ENCODE results near the gene IRX3. TPM values are rescaled to one million over a fixed set of nuclear protein-coding genes. Genes with fewer than 3 reads are reported as not detected.
"Not testable (repeated sequence)": the region's sequence is repeated elsewhere in the genome, so short reads cannot be mapped to it uniquely, and the experiment has no call there.

Gene IRX3
- total RNA-seq, 4 donors from 2014 or later, result 50.9 to 112 (median 82.7) TPM

- H3K27ac ChIP-seq, result no peak overlapping the region
- H3K9me3 ChIP-seq, result no peaks in the 10 kb centered on the region
- TF ChIP-seq POLR2AphosphoS5 (IDR thresholded peaks at IDR 0.05), result no peak
- TF ChIP-seq POLR2A (IDR thresholded peaks at IDR 0.05), result no peak
- TF ChIP-seq CTCF (IDR thresholded peaks at IDR 0.05), result no peak
- TF ChIP-seq EP300 (IDR thresholded peaks at IDR 0.05), result no peak
- H3K36me3 ChIP-seq, result no peaks in the 10 kb centered on the region
- peaks cover 5% of the 10 kb centered on the region for H3K27me3 ChIP-seq
- WGBS, result 81% methylated on average over 7 of the region's 7 CpGs
- H3K4me3 ChIP-seq, result no peak overlapping the region
- H3K4me1 ChIP-seq, result peaks cover 10% of the 10 kb centered on the region
- no peak for DNase-seq (ENCODE audit: low spot score in 2 of 2)
These were observed 37.5 kb downstream of the IRX3 start for GRCh38 chr16:54248863-54249710.

GRCh38 chr16:54247705-54248104 is 38.9 kb downstream of the IRX3 start:
- WGBS, result 94% methylated on average over 2 of the region's 2 CpGs
- DNase-seq (ENCODE audit: low spot score in 2 of 2); H3K27ac ChIP-seq; H3K4me1 ChIP-seq; H3K4me3 ChIP-seq; H3K9me3 ChIP-seq; H3K27me3 ChIP-seq; H3K36me3 ChIP-seq: not testable (repeated sequence)

- Histone ChIP-seq H3K27me3 (peaks cover 8% of the 10 kb centered on the region), H3K36me3 (no peaks in the 10 kb centered on the region), H3K9me3 (no peaks in the 10 kb centered on the region), H3K4me3 (no peak overlapping the region), H3K4me1 (peaks cover 3% of the 10 kb centered on the region), H3K27ac (no peak overlapping the region)
- DNase-seq (ENCODE audit: low spot score in 2 of 2), result no peak
- TF ChIP-seq POLR2A (IDR thresholded peaks at IDR 0.05) (no peak), POLR2AphosphoS5 (IDR thresholded peaks at IDR 0.05) (no peak), CTCF (IDR thresholded peaks at IDR 0.05) (no peak), EP300 (IDR thresholded peaks at IDR 0.05) (no peak)
- WGBS, result 85% methylated on average over 4 of the region's 4 CpGs
These were observed 40.1 kb downstream of the IRX3 start for GRCh38 chr16:54246454-54246821.

- no peaks in the 10 kb centered on the region for H3K36me3 ChIP-seq
- DNase-seq (ENCODE audit: low spot score in 2 of 2), result peak in 1 of 2 donors; percentile 7
- H3K27ac ChIP-seq, result no peak overlapping the region
- peaks cover 8% of the 10 kb centered on the region for H3K27me3 ChIP-seq
- no peak overlapping the region for H3K4me3 ChIP-seq
- 91% methylated on average over 4 of the region's 4 CpGs for WGBS
- TF ChIP-seq POLR2AphosphoS5 (IDR thresholded peaks at IDR 0.05) (no peak), EP300 (IDR thresholded peaks at IDR 0.05) (no peak), POLR2A (IDR thresholded peaks at IDR 0.05) (no peak), CTCF (IDR thresholded peaks at IDR 0.05) (no peak)
- peaks cover 3% of the 10 kb centered on the region for H3K4me1 ChIP-seq
- no peaks in the 10 kb centered on the region for H3K9me3 ChIP-seq
These were observed 40.7 kb downstream of the IRX3 start for GRCh38 chr16:54245788-54246453.

GRCh38 chr16:54244061-54244886 is 42.3 kb downstream of the IRX3 start:
- TF ChIP-seq EP300 (IDR thresholded peaks at IDR 0.05), result no peak
- Histone ChIP-seq H3K4me1 (peaks cover 3% of the 10 kb centered on the region), H3K4me3 (no peak overlapping the region), H3K36me3 (no peaks in the 10 kb centered on the region), H3K27ac (no peak overlapping the region), H3K27me3 (peaks cover 8% of the 10 kb centered on the region), H3K9me3 (no peaks in the 10 kb centered on the region)
- peak in 1 of 2 donors; percentile 60 for DNase-seq (ENCODE audit: low spot score in 2 of 2)
- WGBS, result 57% methylated on average over 7 of the region's 11 CpGs

- Histone ChIP-seq H3K4me1 (peaks cover 3% of the 10 kb centered on the region), H3K27ac (no peak overlapping the region), H3K4me3 (no peak overlapping the region), H3K27me3 (peaks cover 8% of the 10 kb centered on the region), H3K9me3 (no peaks in the 10 kb centered on the region), H3K36me3 (no peaks in the 10 kb centered on the region)
- TF ChIP-seq EP300 (IDR thresholded peaks at IDR 0.05) (no peak), POLR2A (IDR thresholded peaks at IDR 0.05) (no peak), CTCF (IDR thresholded peaks at IDR 0.05) (no peak), POLR2AphosphoS5 (IDR thresholded peaks at IDR 0.05) (no peak)
- WGBS, result 93% methylated on average over 6 of the region's 6 CpGs
- no peak for DNase-seq (ENCODE audit: low spot score in 2 of 2)
These were observed 43.4 kb downstream of the IRX3 start for GRCh38 chr16:54243202-54243601.
